T-helper 1 cell treated with Interleukin-12 subunit alpha and Interleukin-12 subunit beta and Interleukin-4 antibody, amounts not matched to agents 30 μg/mL and 1 μg/mL, for 36 hours (primary cell): Measurements from ENCODE around the gene PACS1.
"Not testable (repeated sequence)": the region's sequence is repeated elsewhere in the genome, so short reads cannot be mapped to it uniquely, and the experiment has no call there.

Experiments used
- H3K27ac Mint-ChIP-seq: one replicate; pipeline ENCODE4 v1.8.0; 2021; ENCODE audit warnings: mild to moderate bottlenecking, mixed read lengths
- H3K27me3 Mint-ChIP-seq: one replicate; pipeline ENCODE4 v1.8.0; 2021; ENCODE audit warnings: low read depth, mixed read lengths
- H3K36me3 Mint-ChIP-seq: one replicate; pipeline ENCODE4 v1.8.0; 2021; ENCODE audit warnings: low read depth, mixed read lengths
- H3K4me1 Mint-ChIP-seq: one replicate; pipeline ENCODE4 v1.8.0; 2021; ENCODE audit warnings: low read depth, mixed read lengths
- H3K4me3 Mint-ChIP-seq: one replicate; pipeline ENCODE4 v1.8.0; 2021; ENCODE audit warnings: mild to moderate bottlenecking, moderate library complexity, mixed read lengths
- H3K9me3 Mint-ChIP-seq: one replicate; pipeline ENCODE4 v1.8.0; 2021; ENCODE audit warnings: mixed read lengths

Gene PACS1

DNA sequence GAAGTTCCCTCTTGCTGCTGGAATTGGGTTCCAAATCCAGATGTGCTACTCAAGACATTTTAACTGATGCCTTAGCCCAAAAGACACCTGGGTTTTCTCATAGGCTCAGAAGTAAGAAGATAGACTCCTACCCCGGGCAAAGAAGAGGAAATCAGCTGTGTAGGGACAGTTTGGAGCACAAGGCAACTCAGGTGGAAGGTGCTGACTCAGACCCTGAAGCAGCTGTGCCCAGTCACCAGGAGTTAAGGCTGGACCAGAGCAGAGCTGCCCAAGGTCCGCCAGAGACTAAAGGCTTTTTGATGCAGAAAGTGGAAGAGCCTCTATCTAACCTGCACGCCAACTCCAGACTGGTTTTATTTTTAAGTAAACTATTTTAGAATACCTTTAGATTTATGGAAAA is 177.7 kb downstream of the PACS1 start:
- Mint-ChIP-seq H3K4me1 (peaks cover 2% of the 10 kb centered on the region), H3K27ac (no peak overlapping the region), H3K4me3 (no peak overlapping the region), H3K27me3 (no peaks in the 10 kb centered on the region), H3K36me3 (peaks cover 11% of the 10 kb centered on the region), H3K9me3 (no peaks in the 10 kb centered on the region)

DNA sequence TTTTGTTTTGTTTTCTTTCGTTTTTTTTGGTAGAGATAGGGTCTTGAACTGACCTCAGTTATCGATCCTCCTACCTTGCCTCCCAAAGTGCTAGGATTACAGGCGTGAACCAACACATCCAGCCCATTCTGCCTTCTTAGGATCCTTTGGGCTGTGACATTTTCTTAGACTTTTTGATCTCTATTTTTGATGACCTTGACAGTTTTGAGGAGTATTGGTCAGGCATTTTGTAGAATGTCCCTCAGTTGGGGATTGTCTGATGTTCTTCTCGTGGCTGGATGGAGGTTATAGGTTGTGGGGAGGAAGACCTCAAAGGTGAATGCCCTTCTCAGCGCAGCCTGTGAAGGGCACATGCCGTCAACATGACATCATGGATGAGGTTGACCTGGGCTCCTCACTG is 178.8 kb downstream of the PACS1 start:
- Mint-ChIP-seq H3K27ac (no peak overlapping the region), H3K36me3 (peaks cover 12% of the 10 kb centered on the region), H3K4me1 (peaks cover under 1% of the 10 kb centered on the region), H3K27me3 (no peaks in the 10 kb centered on the region), H3K4me3 (no peak overlapping the region), H3K9me3 (no peaks in the 10 kb centered on the region)

DNA sequence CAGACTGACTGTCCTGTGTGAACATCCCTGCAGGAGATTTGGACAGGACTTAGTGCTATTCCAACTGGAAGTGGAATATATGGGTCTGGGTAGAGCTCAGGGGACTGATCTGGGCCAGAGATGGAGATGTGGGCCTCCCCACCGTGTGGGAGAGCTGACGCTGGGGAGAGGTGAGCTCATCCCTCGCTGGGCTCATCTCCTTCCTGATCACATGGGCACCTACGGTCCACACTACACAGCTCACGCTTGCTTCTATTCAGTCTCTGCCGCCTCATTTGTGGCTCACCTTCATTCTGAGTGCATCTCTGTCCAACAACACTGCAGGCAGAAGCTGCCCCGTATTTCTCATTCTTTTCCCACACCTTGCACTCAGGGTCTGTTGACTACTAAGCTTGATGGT is 181.7 kb downstream of the PACS1 start:
- Mint-ChIP-seq H3K4me1 (peaks cover 9% of the 10 kb centered on the region), H3K4me3 (no peak overlapping the region)

DNA sequence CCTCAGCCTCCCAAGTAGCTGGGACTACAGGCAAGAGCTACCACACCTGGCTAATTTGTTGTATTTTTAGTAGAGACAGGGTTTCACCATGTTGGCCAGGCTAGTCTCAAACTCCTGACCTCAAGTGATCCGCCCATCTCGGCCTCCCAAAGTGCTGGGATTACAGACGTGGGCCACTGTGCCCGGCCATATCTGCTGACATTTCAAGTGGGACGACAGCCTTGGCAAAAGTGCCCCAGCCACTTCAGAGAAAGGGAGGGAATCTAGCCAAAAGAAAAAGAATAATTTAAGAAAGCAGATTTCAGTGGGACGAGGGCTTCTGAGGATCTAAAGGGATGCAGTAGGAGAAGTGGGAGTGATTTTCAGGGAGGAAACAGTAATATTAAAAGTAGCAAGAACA is 183.0 kb downstream of the PACS1 start:
- Mint-ChIP-seq H3K4me1 (peaks cover 12% of the 10 kb centered on the region), H3K36me3 (peaks cover 13% of the 10 kb centered on the region)
- H3K27me3 Mint-ChIP-seq, H3K9me3 Mint-ChIP-seq, H3K4me3 Mint-ChIP-seq, H3K27ac Mint-ChIP-seq: not testable (repeated sequence)

More for the DNA sequence above, 181.7 kb downstream of the PACS1 start:
- H3K27ac Mint-ChIP-seq = no peak overlapping the region
- no peaks in the 10 kb centered on the region for H3K9me3 Mint-ChIP-seq
- H3K27me3 Mint-ChIP-seq = no peaks in the 10 kb centered on the region
- H3K36me3 Mint-ChIP-seq = peaks cover 10% of the 10 kb centered on the region

DNA sequence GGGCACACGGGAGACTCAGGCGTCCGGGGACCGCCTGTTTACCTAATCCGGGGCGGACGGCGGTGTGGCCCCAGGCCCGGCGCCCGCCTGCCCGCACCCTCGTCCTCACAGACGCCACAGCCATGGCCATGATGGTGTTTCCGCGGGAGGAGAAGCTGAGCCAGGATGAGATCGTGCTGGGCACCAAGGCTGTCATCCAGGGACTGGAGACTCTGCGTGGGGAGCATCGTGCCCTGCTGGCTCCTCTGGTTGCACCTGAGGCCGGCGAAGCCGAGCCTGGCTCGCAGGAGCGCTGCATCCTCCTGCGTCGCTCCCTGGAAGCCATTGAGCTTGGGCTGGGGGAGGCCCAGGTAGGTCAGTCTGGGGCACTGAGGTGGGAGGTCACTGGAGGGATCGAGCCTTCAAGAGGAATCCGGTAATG is 188.4 kb downstream of the PACS1 start:
- H3K27me3 Mint-ChIP-seq = no peaks in the 10 kb centered on the region
- peak overlapping the region; percentile 63 for H3K27ac Mint-ChIP-seq
- peak overlapping the region; percentile 87 for H3K4me3 Mint-ChIP-seq
- H3K9me3 Mint-ChIP-seq = no peaks in the 10 kb centered on the region
- H3K36me3 Mint-ChIP-seq = peaks cover 24% of the 10 kb centered on the region
- peaks cover 24% of the 10 kb centered on the region for H3K4me1 Mint-ChIP-seq

DNA sequence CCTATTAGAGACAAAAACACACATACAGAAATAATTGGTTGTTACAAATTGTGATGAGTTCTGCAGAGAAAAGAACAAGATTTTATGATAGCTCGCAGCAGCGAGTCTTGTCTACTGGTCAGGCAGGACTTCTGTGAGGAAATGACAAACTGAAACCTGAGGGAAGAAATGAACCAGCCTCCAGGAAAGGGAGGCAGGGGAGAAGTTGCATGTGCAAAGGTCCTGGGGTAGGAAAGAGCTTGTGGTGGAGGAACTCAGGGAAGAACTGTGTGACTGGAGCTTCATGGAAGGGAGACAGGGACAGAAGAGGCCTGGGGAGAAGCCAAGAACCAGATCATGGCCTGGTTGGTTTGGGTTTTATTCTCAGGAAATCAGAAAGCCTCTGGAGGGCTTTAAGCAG is 189.2 kb downstream of the PACS1 start:
- Mint-ChIP-seq H3K27me3 (no peaks in the 10 kb centered on the region), H3K4me1 (peaks cover 24% of the 10 kb centered on the region), H3K36me3 (peaks cover 21% of the 10 kb centered on the region), H3K4me3 (peak overlapping the region; percentile 0), H3K9me3 (no peaks in the 10 kb centered on the region), H3K27ac (no peak overlapping the region)

DNA sequence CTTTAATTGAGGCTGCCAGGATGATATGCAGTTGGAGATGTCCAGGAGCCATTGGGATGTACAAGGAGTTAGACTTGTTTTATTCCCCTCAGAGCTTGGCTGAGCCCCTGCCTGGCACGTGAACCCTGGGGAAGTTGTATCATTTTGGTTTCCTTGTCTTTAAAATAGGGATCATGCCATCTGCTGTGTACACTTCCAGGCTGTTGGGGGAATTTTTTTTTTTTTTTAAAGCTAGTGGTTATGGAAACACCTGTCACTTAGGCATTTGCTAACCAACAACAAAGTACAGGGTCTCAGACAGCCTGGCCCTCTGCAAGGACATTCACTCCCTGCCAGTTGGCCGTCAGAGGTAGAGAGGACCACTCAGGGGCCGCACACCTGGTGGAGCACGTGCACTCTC is 189.9 kb downstream of the PACS1 start:
- peaks cover 24% of the 10 kb centered on the region for H3K4me1 Mint-ChIP-seq
- no peaks in the 10 kb centered on the region for H3K9me3 Mint-ChIP-seq
- H3K27ac Mint-ChIP-seq = no peak overlapping the region
- H3K36me3 Mint-ChIP-seq = peaks cover 21% of the 10 kb centered on the region
- peak overlapping the region; percentile 24 for H3K4me3 Mint-ChIP-seq
- no peaks in the 10 kb centered on the region for H3K27me3 Mint-ChIP-seq

DNA sequence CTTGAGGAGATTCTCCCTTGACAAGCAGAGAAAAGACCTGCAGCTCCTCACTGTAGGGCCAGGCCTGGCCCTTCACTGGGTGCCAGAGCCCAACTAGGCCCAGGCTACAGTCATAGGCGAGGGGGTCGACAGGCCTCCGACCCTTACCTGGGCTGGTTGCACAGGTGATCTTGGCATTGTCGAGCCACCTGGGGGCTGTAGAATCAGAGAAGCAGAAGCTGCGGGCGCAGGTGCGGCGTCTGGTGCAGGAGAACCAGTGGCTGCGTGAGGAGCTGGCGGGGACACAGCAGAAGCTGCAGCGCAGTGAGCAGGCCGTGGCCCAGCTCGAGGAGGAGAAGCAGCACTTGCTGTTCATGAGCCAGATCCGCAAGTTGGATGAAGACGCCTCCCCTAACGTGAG is 191.5 kb downstream of the PACS1 start:
- no peaks in the 10 kb centered on the region for H3K9me3 Mint-ChIP-seq
- H3K27ac Mint-ChIP-seq = no peak overlapping the region
- H3K4me3 Mint-ChIP-seq = no peak overlapping the region
- peaks cover 21% of the 10 kb centered on the region for H3K36me3 Mint-ChIP-seq
- peaks cover 18% of the 10 kb centered on the region for H3K4me1 Mint-ChIP-seq
- no peaks in the 10 kb centered on the region for H3K27me3 Mint-ChIP-seq

DNA sequence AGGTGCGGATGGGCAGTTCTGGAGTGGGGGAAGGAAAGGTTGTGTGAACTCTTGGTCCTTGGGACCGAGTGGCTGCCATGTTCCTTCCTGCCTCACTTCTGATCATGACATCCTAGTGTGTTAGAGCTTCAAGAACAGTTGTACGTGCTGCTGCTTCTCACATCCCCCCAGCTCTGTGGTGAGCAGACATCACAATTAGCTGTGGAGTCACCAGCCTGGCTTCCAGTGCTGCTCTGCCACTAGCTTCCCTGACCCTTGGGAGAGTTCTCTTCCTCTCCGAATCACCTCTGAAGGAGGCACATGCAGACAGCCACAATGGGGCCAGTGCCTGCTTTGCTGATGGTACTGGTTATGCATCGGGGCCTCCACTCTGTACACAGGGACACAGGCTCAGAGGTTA is 192.1 kb downstream of the PACS1 start:
- Mint-ChIP-seq H3K27me3 (no peaks in the 10 kb centered on the region), H3K4me3 (no peak overlapping the region), H3K9me3 (no peaks in the 10 kb centered on the region), H3K36me3 (peaks cover 20% of the 10 kb centered on the region), H3K4me1 (peaks cover 15% of the 10 kb centered on the region), H3K27ac (no peak overlapping the region)

DNA sequence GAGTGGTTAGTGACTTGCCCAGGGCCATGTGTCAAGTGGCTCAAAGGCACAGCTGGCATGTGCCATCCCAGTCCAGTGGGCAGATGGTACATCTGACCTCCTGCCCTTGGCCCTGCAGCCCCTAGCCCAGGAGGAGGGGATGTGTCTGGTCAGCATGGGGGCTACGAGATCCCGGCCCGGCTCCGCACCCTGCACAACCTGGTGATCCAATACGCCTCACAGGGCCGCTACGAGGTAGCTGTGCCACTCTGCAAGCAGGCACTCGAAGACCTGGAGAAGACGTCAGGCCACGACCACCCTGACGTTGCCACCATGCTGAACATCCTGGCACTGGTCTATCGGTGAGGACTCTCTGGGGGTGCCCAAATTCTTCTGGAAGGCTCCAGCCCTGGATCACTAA is 192.6 kb downstream of the PACS1 start:
- H3K4me1 Mint-ChIP-seq = peaks cover 17% of the 10 kb centered on the region
- H3K27me3 Mint-ChIP-seq = no peaks in the 10 kb centered on the region
- H3K27ac Mint-ChIP-seq = no peak overlapping the region
- H3K4me3 Mint-ChIP-seq = no peak overlapping the region
- peaks cover 22% of the 10 kb centered on the region for H3K36me3 Mint-ChIP-seq
- no peaks in the 10 kb centered on the region for H3K9me3 Mint-ChIP-seq

DNA sequence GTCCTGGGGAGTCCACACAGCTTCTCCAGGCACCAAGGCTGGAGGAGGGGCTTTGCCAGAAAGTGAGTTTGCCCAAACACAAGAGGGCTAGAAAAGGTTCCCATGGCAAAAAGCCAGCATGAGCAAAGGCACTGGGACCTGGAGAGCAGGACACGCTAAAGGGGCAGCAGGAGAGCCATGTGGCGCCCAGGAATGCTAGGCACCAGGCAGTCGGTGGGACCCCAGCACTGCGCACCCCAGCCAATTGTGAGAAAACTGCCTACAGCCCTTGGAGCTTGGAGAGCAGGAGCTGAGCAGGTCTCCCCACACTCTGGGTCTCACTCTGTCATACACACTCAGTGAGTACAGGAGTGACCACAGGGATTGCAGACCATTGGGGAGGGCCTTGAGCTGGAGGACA is 193.2 kb downstream of the PACS1 start:
- Mint-ChIP-seq H3K4me3 (no peak overlapping the region), H3K27me3 (no peaks in the 10 kb centered on the region), H3K36me3 (peaks cover 22% of the 10 kb centered on the region), H3K4me1 (peaks cover 20% of the 10 kb centered on the region), H3K9me3 (no peaks in the 10 kb centered on the region), H3K27ac (no peak overlapping the region)

DNA sequence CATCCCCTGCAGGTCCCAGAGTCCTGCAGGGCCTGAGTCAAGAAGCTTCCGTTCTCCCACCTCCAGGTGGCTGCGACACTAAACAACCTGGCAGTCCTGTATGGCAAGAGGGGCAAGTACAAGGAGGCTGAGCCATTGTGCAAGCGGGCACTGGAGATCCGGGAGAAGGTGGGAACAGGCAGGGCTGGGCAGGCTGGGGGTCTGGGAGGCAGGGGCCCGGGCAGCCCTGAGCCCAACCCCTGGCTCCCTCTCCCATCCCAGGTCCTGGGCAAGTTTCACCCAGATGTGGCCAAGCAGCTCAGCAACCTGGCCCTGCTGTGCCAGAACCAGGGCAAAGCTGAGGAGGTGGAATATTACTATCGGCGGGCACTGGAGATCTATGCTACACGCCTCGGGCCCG is 193.7 kb downstream of the PACS1 start:
- Mint-ChIP-seq H3K9me3 (no peaks in the 10 kb centered on the region), H3K4me3 (no peak overlapping the region), H3K4me1 (peaks cover 19% of the 10 kb centered on the region), H3K27ac (no peak overlapping the region), H3K27me3 (no peaks in the 10 kb centered on the region), H3K36me3 (peaks cover 22% of the 10 kb centered on the region)

DNA sequence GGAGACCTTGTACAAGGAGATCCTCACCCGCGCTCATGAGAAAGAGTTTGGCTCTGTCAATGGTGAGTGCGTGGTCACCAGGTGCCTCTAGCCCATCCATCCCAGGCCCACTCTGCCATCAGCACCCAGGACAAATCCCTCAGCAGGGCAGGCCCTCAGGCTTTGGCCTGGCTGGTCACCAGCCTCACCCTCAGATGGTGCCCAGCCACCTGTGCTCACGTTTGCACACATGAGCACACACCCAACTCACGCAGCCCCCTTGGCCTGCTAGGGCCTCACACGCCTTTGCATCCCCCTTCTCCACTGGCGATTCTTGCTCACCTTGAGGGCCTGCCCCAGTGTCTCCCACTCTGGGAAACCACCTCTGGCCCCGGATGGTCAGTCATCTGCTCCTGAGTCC is 194.3 kb downstream of the PACS1 start:
- Mint-ChIP-seq H3K36me3 (peaks cover 19% of the 10 kb centered on the region), H3K4me1 (peaks cover 16% of the 10 kb centered on the region), H3K4me3 (no peak overlapping the region), H3K27ac (no peak overlapping the region), H3K9me3 (no peaks in the 10 kb centered on the region), H3K27me3 (no peaks in the 10 kb centered on the region)

DNA sequence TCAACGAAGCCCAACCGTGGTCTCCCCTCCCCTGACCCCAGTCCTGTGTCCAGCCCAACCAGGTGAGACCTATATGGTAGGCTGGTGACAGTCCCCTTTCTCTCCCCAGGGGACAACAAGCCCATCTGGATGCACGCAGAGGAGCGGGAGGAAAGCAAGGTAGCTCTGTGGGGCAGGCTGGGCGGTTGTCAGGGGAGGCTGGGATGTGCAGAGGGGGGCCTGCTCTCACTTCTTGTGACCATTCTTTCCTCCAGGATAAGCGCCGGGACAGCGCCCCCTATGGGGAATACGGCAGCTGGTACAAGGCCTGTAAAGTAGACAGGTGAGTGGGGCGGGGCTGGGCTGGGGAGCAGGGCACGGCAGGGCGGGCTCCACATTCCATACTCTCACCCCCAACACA is 194.8 kb downstream of the PACS1 start:
- Mint-ChIP-seq H3K9me3 (no peaks in the 10 kb centered on the region), H3K4me3 (no peak overlapping the region), H3K36me3 (peaks cover 17% of the 10 kb centered on the region), H3K27ac (no peak overlapping the region), H3K27me3 (no peaks in the 10 kb centered on the region), H3K4me1 (peaks cover 18% of the 10 kb centered on the region)

DNA sequence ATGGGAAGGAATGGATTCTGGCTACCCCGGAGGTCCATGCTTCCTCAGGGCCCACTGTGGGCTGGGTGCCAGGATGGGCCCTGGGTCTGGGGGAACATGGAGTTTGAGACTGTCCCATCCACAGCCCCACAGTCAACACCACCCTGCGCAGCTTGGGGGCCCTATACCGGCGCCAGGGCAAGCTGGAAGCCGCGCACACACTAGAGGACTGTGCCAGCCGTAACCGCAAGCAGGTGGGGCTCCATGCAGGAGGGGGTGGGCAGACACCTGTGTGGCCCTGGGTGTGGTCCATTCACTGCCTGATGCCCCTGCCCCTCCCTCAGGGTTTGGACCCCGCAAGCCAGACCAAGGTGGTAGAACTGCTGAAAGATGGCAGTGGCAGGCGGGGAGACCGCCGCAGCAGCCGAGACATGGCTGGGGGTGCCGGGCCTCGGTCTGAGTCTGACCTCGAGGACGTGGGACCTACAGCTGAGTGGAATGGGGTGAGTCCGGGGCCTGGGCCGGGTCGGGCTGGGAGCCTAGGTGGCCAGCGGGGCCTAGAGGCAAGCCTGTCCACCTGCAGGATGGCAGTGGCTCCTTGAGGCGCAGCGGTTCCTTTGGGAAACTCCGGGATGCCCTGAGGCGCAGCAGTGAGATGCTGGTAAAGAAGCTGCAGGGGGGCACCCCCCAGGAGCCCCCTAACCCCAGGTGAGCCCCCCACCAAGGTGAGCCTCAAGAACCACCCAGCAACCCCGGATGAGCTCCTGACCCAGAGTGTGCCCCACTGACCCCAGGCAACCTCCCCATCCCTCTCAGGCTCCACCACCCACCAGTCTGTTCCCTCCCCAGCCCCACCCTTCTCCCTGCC is 195.7 kb downstream of the PACS1 start:
- Mint-ChIP-seq H3K4me3 (no peak overlapping the region), H3K4me1 (peaks cover 22% of the 10 kb centered on the region), H3K36me3 (peaks cover 17% of the 10 kb centered on the region), H3K27ac (no peak overlapping the region), H3K27me3 (no peaks in the 10 kb centered on the region), H3K9me3 (no peaks in the 10 kb centered on the region)
